GM12878 (cell line): Measurements from ENCODE around the gene CILP. TPM values are rescaled to one million over a fixed set of nuclear protein-coding genes. Genes with fewer than 3 reads are reported as not detected.

ENCODE experiments used
- ATAC-seq: fragments of 200-7000 bp; cut with Tn5 transposase; 3 replicates; pipeline ENCODE4 v1.9.1; 2020; ENCODE audit warnings: mild to moderate bottlenecking, moderate library complexity
- BruUV-seq: library from RNA; stranded (reverse); fragments of 400-500 nt; replicated peaks from 2 replicates; lab custom pipeline; 2021; lab: Mats Ljungman, UMichigan
- CTCF ChIA-PET: fragments of 300-600 bp; sonication (Branson Sonifier 250); formaldehyde crosslinking; extraction: SDS; loops from one replicate; lab custom pipeline; 2021; ENCODE audit warnings: inconsistent platforms; lab: Yijun Ruan, JAX
- POLR2A ChIA-PET: fragments of 350-600 bp; formaldehyde crosslinking; extraction: SDS; loops from one replicate; lab custom pipeline; 2021; ENCODE audit warnings: inconsistent platforms; lab: Charles Lee
- RAD21 ChIA-PET: fragments of 300-600 bp; sonication (Branson Sonifier 250); formaldehyde crosslinking; loops from one replicate; lab custom pipeline; 2023; ENCODE audit warnings: antibody characterized with exemption; ENCODE audit not compliant: unreplicated experiment; lab: Charles Lee
- SMC1A ChIA-PET: fragments of 300-600 bp; sonication (Branson Sonifier 250); formaldehyde crosslinking; loops from one replicate; lab custom pipeline; 2023; ENCODE audit not compliant: unreplicated experiment, uncharacterized antibody; lab: Charles Lee
- DNase-seq: peaks from one replicate; pipeline ENCODE4 v3.0.0-alpha.2; 2011; ENCODE audit warnings: low read depth, low spot score
- FAIRE-seq: peaks from 3 replicates; lab custom pipeline; 2011; peaks lifted over from hg19 to GRCh38; lab: Jason Lieb, UNC
- H2AFZ ChIP-seq: 2 replicates; pipeline ENCODE4 v1.6.0; 2011; ENCODE audit warnings: low read depth, low read length, control low read depth; ENCODE audit not compliant: control insufficient read depth
- H3K27ac ChIP-seq: 2 replicates; pipeline ENCODE4 v1.5.1; 2011; ENCODE audit warnings: control low read depth; ENCODE audit not compliant: control insufficient read depth, insufficient read depth
- H3K27me3 ChIP-seq, 2 experiments: replicated peaks in 1 of 2; 2 replicates each; pipeline versions ENCODE4 v1.6.0 to v1.6.1; 2011; ENCODE audit warnings: low read length in 1 of 2; ENCODE audit not compliant: control insufficient read depth in 2 of 2, insufficient read depth in 2 of 2
- H3K36me3 ChIP-seq, 2 experiments: 2 replicates each; pipeline ENCODE4 v1.5.1; 2011; ENCODE audit warnings: low read length in 1 of 2; ENCODE audit not compliant: control insufficient read depth in 2 of 2, insufficient read depth in 2 of 2
- H3K4me1 ChIP-seq: 2 replicates; pipeline ENCODE4 v1.6.1; 2011; ENCODE audit warnings: mild to moderate bottlenecking, low read length, moderate library complexity, mixed read lengths; ENCODE audit not compliant: control insufficient read depth, insufficient read depth
- H3K4me2 ChIP-seq: 2 replicates; pipeline ENCODE4 v1.6.0; 2011; ENCODE audit warnings: control low read depth; ENCODE audit not compliant: control insufficient read depth, insufficient read depth
- H3K4me3 ChIP-seq: fragments of 200-600 bp; sonication (generic); 2 replicates; pipeline ENCODE4 v1.5.1; 2016
- H3K79me2 ChIP-seq: 2 replicates; pipeline ENCODE4 v1.6.0; 2011; ENCODE audit warnings: low read length; ENCODE audit not compliant: control insufficient read depth, insufficient read depth
- H3K9ac ChIP-seq: 2 replicates; pipeline ENCODE4 v1.8.0; 2011; ENCODE audit warnings: low read length, control low read depth, mixed read lengths; ENCODE audit not compliant: control insufficient read depth, insufficient read depth
- H3K9me3 ChIP-seq: replicated peaks from 3 replicates; pipeline ENCODE4 v1.5.1; 2011; ENCODE audit warnings: mild to moderate bottlenecking, low read length; ENCODE audit not compliant: control insufficient read depth, insufficient read depth
- H4K20me1 ChIP-seq: 2 replicates; pipeline ENCODE4 v1.6.0; 2011; ENCODE audit not compliant: control insufficient read depth, insufficient read depth
- BCL3 ChIP-seq: IDR thresholded peaks from 2 replicates; pipeline ENCODE4 v1.6.1; 2011; ENCODE audit warnings: borderline replicate concordance, low read depth, mild to moderate bottlenecking, moderate library complexity, low read length; ENCODE audit not compliant: insufficient read depth, poor library complexity, severe bottlenecking
- BMI1 ChIP-seq: fragments of 450-650 bp; IDR thresholded peaks from 2 replicates; pipeline ENCODE4 v1.6.1; 2016; ENCODE audit warnings: mild to moderate bottlenecking, moderate library complexity, borderline replicate concordance
- BRCA1 ChIP-seq: IDR thresholded peaks from 2 replicates; pipeline ENCODE4 v1.6.1; 2011; ENCODE audit warnings: low read depth, low read length, improper control_type of control experiment
- CEBPB ChIP-seq, 2 experiments: fragments of 150-350 bp in 1 of 2; IDR thresholded peaks; 2 replicates each; pipeline ENCODE4 v1.6.1; 2012 to 2014; ENCODE audit warnings: low read depth in 2 of 2, low read length in 2 of 2, borderline replicate concordance in 1 of 2, inconsistent platforms in 1 of 2
- CHD4 ChIP-seq: fragments of 200-600 bp; sonication (generic); IDR thresholded peaks from 2 replicates; pipeline ENCODE4 v1.6.1; 2016; ENCODE audit warnings: mild to moderate bottlenecking
- DPF2 ChIP-seq: fragments of 450-650 bp; IDR thresholded peaks from 2 replicates; pipeline ENCODE4 v1.6.1; 2017; ENCODE audit warnings: mild to moderate bottlenecking
- HDGF ChIP-seq: fragments of 450-650 bp; IDR thresholded peaks from 2 replicates; pipeline ENCODE4 v1.6.1; 2016; ENCODE audit warnings: antibody characterized with exemption
- KDM1A ChIP-seq: fragments of 200-600 bp; sonication (generic); IDR thresholded peaks from 2 replicates; pipeline ENCODE4 v1.6.1; 2016; ENCODE audit warnings: borderline replicate concordance
- MEF2B ChIP-seq: fragments of 450-650 bp; IDR thresholded peaks from 2 replicates; pipeline ENCODE4 v1.6.1; 2018; ENCODE audit warnings: mild to moderate bottlenecking, moderate library complexity; ENCODE audit not compliant: partially characterized antibody, poor library complexity, severe bottlenecking
- NFIC ChIP-seq: IDR thresholded peaks from 2 replicates; pipeline ENCODE4 v1.6.1; 2012; ENCODE audit warnings: low read depth, mild to moderate bottlenecking, inconsistent platforms, low read length, moderate library complexity
- NR2C1 ChIP-seq: fragments of 450-650 bp; IDR thresholded peaks from 2 replicates; pipeline ENCODE4 v1.6.1; 2017; ENCODE audit warnings: antibody characterized with exemption, mild to moderate bottlenecking, moderate library complexity
- NRF1 ChIP-seq: conservative IDR thresholded peaks from 2 replicates; pipeline ENCODE4 v1.6.1; 2011; ENCODE audit warnings: mild to moderate bottlenecking, low read depth, low read length, improper control_type of control experiment
- PAX5 ChIP-seq: IDR thresholded peaks from 2 replicates; pipeline ENCODE4 v1.6.1; 2011; ENCODE audit warnings: low read depth, low read length, borderline replicate concordance
- PBX3 ChIP-seq: IDR thresholded peaks from 2 replicates; pipeline ENCODE4 v1.6.1; 2011; ENCODE audit warnings: mild to moderate bottlenecking, low read depth, low read length, moderate library complexity; ENCODE audit not compliant: insufficient replicate concordance
- POLR2AphosphoS2 ChIP-seq: IDR thresholded peaks from 2 replicates; pipeline ENCODE4 v1.6.1; 2011; ENCODE audit warnings: low read depth, mild to moderate bottlenecking, low read length, improper control_type of control experiment, moderate library complexity
- RUNX3 ChIP-seq: IDR thresholded peaks from 2 replicates; pipeline ENCODE4 v1.6.1; 2012; ENCODE audit warnings: low read length, inconsistent platforms
- SMC3 ChIP-seq: IDR thresholded peaks from 2 replicates; pipeline ENCODE4 v1.6.1; 2011; ENCODE audit warnings: low read length, improper control_type of control experiment, borderline replicate concordance
- SUPT20H ChIP-seq: IDR thresholded peaks from 2 replicates; pipeline ENCODE4 v1.6.1; 2011; ENCODE audit warnings: low read depth, mild to moderate bottlenecking, low read length, moderate library complexity, borderline replicate concordance; ENCODE audit not compliant: control insufficient read depth
- ZBTB11 ChIP-seq: fragments of 450-650 bp; formaldehyde crosslinking; IDR thresholded peaks from 2 replicates; pipeline ENCODE4 v1.5.0; 2022; ENCODE audit warnings: mild to moderate bottlenecking, missing genetic modification characterization
- WGBS: methylation state at CpG from one replicate; pipeline ENCODE4 v1.1.6; 2016; ENCODE audit warnings: low lambda C conversion rate; ENCODE audit not compliant: insufficient replicate concordance, insufficient coverage; ENCODE audit errors: missing lambda C conversion rate; 5-methylcytosine and 5-hydroxymethylcytosine counted together
- in situ Hi-C: fragments of 300-500 bp; cut with MboI; formaldehyde crosslinking; loops from 9 replicates; pipeline ENCODE4 v1.14.3; 2018; ENCODE audit warnings: mixed read lengths
- intact Hi-C: fragments of 100-400 bp; cut with micrococcal nuclease; formaldehyde crosslinking; loops from one replicate; pipeline ENCODE4 v1.14.2; 2022; ENCODE audit not compliant: unreplicated experiment
- polyA plus RNA-seq, 11 experiments: library from polyadenylated mRNA; depleted of rRNA in 4 of 11; unstranded in 6 of 11; stranded (reverse) in 5 of 11; fragments of >200 nt; fragmentation: Nextera tagmentation in 4 of 11; fragmentation: Illumina TruSeq in 1 of 11; extraction: Ambion mirVana in 4 of 11; extraction: Trizol in 1 of 11; gene quantifications; 1 replicate in 1 of 11; 2 replicates in 10 of 11; pipeline versions ENCODE4 v1.2.1 to v1.2.3, GENCODE V29; 2011 to 2016; ENCODE audit warnings: inconsistent platforms in 2 of 11, missing spikeins in 2 of 11, low read depth in 1 of 11
- total RNA-seq, 4 experiments: library from RNA; depleted of rRNA in 3 of 4; stranded (reverse); fragments of >200 nt in 3 of 4; fragmentation: Illumina TruSeq in 1 of 4; extraction: Trizol in 1 of 4; gene quantifications; 2 replicates each; pipeline versions ENCODE4 v1.2.1 to v1.2.3, GENCODE V29; 2013 to 2021

Gene CILP
- total and polyA plus RNA-seq, 10 of the 15 experiments (the other 5 are each of a cell fraction or from before 2014, with no cell fraction given) = 0.03 to 0.06 (median 0.04) TPM; not detected in 4

GRCh38 chr15:65226221-65226620 is 14.9 kb upstream of the CILP start:
- Histone ChIP-seq H3K27me3 (no peaks in the 10 kb centered on the region), H3K79me2 (no peaks in the 10 kb centered on the region), H4K20me1 (no peaks in the 10 kb centered on the region), H3K9me3 (no peaks in the 10 kb centered on the region), H3K4me1 (no peaks in the 10 kb centered on the region), H3K4me3 (no peak overlapping the region), H2AFZ (no peak overlapping the region), H3K27ac (no peak overlapping the region), H3K4me2 (no peak overlapping the region), H3K9ac (no peak overlapping the region), H3K36me3 (no peaks in the 10 kb centered on the region)
- SMC1A ChIA-PET = no interaction called here
- no peak for FAIRE-seq
- intact Hi-C loops (no loop called here), in situ Hi-C loops (no loop called here)
- ATAC-seq = no peak
- DNase-seq = no peak
- CTCF ChIA-PET = no interaction called here
- WGBS = 33% methylated on average over 3 of the region's 3 CpGs
- no TSS peak for BruUV-seq
- RAD21 ChIA-PET = no interaction called here
- POLR2A ChIA-PET = no interaction called here
- no peak for TF ChIP-seq BRCA1
- no peak for TF ChIP-seq RUNX3
- TF ChIP-seq SMC3 = no peak
- TF ChIP-seq BCL3 = no peak
- TF ChIP-seq ZBTB11 = no peak
- no peak for TF ChIP-seq MEF2B
- TF ChIP-seq POLR2AphosphoS2 = no peak
- TF ChIP-seq KDM1A = no peak
- no peak for TF ChIP-seq NRF1
- TF ChIP-seq PAX5 = no peak
- no peak for TF ChIP-seq CHD4
- no peak for TF ChIP-seq SUPT20H
- TF ChIP-seq NR2C1 = no peak
- TF ChIP-seq NFIC = no peak
- TF ChIP-seq BMI1 = no peak
- no peak for TF ChIP-seq HDGF
- no peak for TF ChIP-seq PBX3
- no peak for TF ChIP-seq DPF2
- no peak for TF ChIP-seq CEBPB (IDR thresholded peaks at IDR 0.05; ENCODE audit: borderline replicate concordance in 1 of 2, low read depth in 2 of 2, low read length in 2 of 2)
